Tibial nerve (tissue), 4 donors: Measurements from ENCODE around the gene NBPF1. TPM values are rescaled to one million over a fixed set of nuclear protein-coding genes. Genes with fewer than 3 reads are reported as not detected.
A peak's percentile ranks its signal among the peaks of the same experiment; 100 is the strongest.
"Not testable (repeated sequence)": the region's sequence is repeated elsewhere in the genome, so short reads cannot be mapped to it uniquely, and the experiment has no call there.

ENCODE experiments used
- DNase-seq, 2 donors: peaks; one replicate each; pipeline ENCODE4 v3.0.0-alpha.2; 2019; ENCODE audit warnings: low spot score in 2 of 2
- H3K27ac ChIP-seq, 4 donors: fragments of 200-600 bp; sonication (generic) in 3 of 4; one replicate each; pipeline ENCODE4 v1.5.1; 2017 to 2019; ENCODE audit warnings: mild to moderate bottlenecking in 1 of 4
- H3K27me3 ChIP-seq, 2 donors: fragments of 200-600 bp; sonication (generic) in 1 of 2; one replicate each; pipeline versions ENCODE4 v1.5.1 to v1.6.0; 2017 to 2019
- H3K36me3 ChIP-seq, 3 donors: fragments of 200-600 bp; sonication (generic); one replicate each; pipeline ENCODE4 v1.5.1; 2018 to 2019
- H3K4me1 ChIP-seq, 4 donors: fragments of 200-600 bp; sonication (generic) in 3 of 4; one replicate each; pipeline ENCODE4 v1.5.1; 2017 to 2019
- H3K4me3 ChIP-seq, 4 donors: fragments of 200-600 bp; sonication (generic) in 3 of 4; one replicate each; pipeline ENCODE4 v1.5.1; 2017 to 2019; ENCODE audit warnings: mild to moderate bottlenecking in 1 of 4, moderate library complexity in 1 of 4
- H3K9me3 ChIP-seq, 4 donors: fragments of 200-600 bp; sonication (generic) in 3 of 4; one replicate each; pipeline ENCODE4 v1.5.1; 2017 to 2019
- WGBS, 2 donors: methylation state at CpG; one replicate each; pipeline ENCODE4 v1.1.5; 2018; 5-methylcytosine and 5-hydroxymethylcytosine counted together
- total RNA-seq, 4 donors: library from RNA; depleted of rRNA; stranded (reverse); fragments of >200 nt; gene quantifications; one replicate each; pipeline ENCODE4 v1.1.0, GENCODE V29; 2016
- TF ChIP-seq, protein P1 (sequence below), 5 experiments: fragments of 200-600 bp in 3 of 5; fragments of 450-650 bp in 2 of 5; sonication (generic) in 3 of 5; IDR thresholded peaks; one replicate each; pipeline ENCODE4 v1.5.1; 2016 to 2019; ENCODE audit warnings: antibody characterized with exemption in 5 of 5, mild to moderate bottlenecking in 3 of 5, moderate library complexity in 2 of 5

Gene NBPF1
- total RNA-seq, 4 donors from 2014 or later: 47.3 to 57.3 (median 53.1) TPM

DNA sequence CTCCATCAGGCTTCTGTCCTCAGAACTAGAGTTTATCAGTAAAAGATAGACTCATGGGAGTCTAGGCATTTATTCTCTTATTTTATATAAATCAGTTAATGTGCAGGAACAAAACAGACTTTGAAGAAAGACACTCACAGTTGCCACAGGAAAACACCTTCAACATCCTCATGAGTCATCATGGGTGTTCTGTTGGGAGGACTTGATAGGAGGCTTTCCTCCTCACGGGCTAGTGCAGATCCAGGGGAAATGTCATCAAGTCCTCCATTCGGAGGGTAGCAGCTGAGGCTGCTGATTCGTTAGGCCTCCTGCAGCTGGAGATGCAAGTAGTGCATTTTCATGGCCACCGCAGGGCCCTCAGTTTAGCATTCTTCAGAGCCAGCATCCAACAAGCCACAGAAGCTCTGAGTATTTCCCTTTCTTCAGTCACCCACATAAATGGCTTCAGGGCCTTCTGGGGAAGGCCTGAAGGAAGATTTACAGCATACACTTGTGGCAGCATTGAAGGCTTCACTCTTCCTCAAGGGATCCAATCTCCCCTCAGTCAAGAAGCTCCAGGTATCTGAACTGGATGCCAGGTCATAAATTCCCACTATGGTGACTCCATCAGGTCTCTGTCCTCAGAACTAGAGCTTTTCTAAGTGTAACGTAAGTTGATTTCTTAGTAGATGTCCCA lies 10.9 kb downstream of the NBPF1 start:
- not testable (repeated sequence) for H3K27me3 ChIP-seq, H3K27ac ChIP-seq, H3K4me1 ChIP-seq, H3K9me3 ChIP-seq, DNase-seq, H3K4me3 ChIP-seq
- H3K36me3 ChIP-seq: peaks cover under 1 to 30% (median 5%) of the 10 kb centered on the region in 3 donors
- 98% methylated on average over 2 of the region's 5 CpGs for WGBS, 2 donors

DNA sequence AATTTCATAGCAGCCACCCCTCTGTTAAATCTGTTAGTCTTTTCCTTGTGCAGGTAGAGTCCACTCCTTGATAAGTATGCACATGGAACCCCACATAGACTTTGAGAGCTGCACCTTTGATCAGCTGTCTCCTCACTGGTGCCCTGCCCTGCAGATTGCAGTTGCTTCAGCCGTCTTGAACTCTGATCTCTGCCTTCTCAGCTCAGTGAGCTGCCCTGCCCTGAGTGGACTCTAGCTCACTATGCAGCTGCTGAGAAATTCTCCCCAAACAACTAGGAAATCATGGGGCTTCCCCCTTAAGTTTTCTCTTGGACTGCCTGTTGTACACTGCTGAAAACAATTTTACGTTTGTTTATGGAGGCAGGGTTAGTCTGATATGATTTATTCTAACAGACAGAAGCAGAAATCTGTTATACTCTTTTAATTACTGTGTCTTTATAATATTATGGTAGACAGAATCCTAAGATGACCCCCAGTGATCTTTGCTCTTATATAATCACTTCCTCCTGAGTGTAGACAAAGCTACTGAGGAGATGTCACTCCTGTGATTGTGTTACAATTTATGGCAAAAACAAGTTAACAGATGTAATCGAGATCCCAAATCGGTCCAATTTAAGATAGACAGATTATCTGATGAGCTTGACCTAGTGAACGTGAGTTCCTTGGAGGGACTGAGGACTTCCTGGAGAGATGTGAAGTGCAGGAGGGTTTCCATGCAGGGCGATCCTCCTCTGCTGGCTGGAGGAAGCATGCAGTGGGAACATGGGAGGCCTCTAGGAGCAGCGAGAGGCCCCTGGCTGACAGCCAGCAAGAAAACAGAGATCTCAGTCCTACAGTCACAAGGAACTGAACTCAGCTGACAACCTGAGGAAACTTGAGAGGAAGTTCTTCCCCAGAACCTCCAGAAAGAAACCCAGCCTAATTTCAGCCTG lies 12.2 kb downstream of the NBPF1 start:
- 67 to 77% methylated on average over 5 of the region's 7 CpGs for WGBS, 2 donors
- peaks cover 0 to 16% (median 5%) of the 10 kb centered on the region in 3 donors for H3K36me3 ChIP-seq
- not testable (repeated sequence) for H3K4me3 ChIP-seq, H3K9me3 ChIP-seq, DNase-seq, H3K4me1 ChIP-seq, H3K27me3 ChIP-seq, H3K27ac ChIP-seq

DNA sequence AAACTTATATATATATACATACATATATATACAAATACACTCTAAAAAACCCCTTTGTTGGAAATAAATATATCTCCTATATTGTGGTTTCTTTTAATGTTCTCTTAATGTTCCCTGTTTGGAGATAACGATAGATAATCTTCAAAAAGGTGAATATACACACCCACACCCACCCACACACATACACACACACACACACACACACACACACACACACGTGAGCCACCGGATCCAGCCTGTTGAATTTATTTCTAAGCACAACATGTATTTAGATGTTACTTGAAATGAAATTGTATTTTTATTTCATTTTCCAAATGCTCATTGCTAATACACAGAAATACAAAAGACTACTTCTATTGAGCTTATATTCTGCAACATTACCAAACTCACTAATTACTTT lies 14.0 kb downstream of the NBPF1 start:
- not testable (repeated sequence) for H3K9me3 ChIP-seq, H3K27me3 ChIP-seq, DNase-seq, H3K4me3 ChIP-seq, H3K4me1 ChIP-seq, H3K36me3 ChIP-seq, H3K27ac ChIP-seq
- 93 to 99% methylated on average over 3 of the region's 3 CpGs for WGBS, 2 donors

DNA sequence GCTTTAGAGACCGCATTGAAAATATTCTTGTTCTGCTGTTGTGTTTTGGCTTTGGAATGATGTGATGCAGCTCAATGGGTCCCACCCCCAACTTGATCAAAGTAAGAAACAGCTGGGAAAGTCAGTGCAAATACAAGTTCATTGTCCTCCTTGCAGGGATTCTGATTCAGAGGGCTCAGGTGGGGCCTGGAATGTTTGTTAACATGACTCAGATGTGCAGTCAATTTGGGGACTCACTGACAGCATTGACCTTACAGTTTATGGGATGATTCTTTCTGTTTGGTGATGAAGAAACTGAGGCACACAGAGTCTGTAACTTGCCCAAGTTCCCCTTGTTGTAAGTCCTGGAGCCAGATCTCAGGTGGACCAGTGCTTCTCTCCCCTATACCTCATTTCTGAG lies 18.1 kb downstream of the NBPF1 start:
- H3K27me3 ChIP-seq, H3K4me3 ChIP-seq, H3K27ac ChIP-seq, H3K36me3 ChIP-seq, H3K4me1 ChIP-seq, DNase-seq, H3K9me3 ChIP-seq: not testable (repeated sequence)
- 89 to 100% methylated on average over 1 of the region's 1 CpG for WGBS, 2 donors

DNA sequence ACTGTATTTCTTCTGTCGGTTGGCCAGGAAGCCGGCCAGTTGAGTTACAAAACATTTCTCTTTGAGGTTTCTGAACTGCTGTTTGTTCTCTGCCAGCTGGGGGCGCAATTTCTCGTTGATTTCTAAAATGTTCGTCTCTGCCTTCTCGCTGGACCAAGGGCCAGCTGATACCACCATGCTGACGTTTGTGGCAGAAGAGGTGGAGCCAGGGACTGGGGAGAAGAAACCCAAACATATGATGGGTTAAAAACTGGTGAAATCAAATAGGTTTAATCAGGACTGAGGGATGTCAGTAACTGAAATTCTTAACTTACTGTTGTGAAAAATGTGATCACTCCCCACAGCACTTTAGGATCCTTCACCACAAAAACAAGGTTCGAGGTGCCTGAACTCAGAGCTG lies 21.5 kb downstream of the NBPF1 start:
- DNase-seq, H3K9me3 ChIP-seq, H3K4me3 ChIP-seq, H3K27me3 ChIP-seq, H3K27ac ChIP-seq, H3K4me1 ChIP-seq: not testable (repeated sequence)
- TF ChIP-seq, protein P1, sequence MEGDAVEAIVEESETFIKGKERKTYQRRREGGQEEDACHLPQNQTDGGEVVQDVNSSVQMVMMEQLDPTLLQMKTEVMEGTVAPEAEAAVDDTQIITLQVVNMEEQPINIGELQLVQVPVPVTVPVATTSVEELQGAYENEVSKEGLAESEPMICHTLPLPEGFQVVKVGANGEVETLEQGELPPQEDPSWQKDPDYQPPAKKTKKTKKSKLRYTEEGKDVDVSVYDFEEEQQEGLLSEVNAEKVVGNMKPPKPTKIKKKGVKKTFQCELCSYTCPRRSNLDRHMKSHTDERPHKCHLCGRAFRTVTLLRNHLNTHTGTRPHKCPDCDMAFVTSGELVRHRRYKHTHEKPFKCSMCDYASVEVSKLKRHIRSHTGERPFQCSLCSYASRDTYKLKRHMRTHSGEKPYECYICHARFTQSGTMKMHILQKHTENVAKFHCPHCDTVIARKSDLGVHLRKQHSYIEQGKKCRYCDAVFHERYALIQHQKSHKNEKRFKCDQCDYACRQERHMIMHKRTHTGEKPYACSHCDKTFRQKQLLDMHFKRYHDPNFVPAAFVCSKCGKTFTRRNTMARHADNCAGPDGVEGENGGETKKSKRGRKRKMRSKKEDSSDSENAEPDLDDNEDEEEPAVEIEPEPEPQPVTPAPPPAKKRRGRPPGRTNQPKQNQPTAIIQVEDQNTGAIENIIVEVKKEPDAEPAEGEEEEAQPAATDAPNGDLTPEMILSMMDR (IDR thresholded peaks at IDR 0.05): peak in 1 of 5 experiments; percentile 24
- 21 to 78% methylated on average over 1 to 3 of the region's 8 CpGs for WGBS, 2 donors
- H3K36me3 ChIP-seq: peaks cover 0 to 13% (median 0%) of the 10 kb centered on the region in 3 donors

DNA sequence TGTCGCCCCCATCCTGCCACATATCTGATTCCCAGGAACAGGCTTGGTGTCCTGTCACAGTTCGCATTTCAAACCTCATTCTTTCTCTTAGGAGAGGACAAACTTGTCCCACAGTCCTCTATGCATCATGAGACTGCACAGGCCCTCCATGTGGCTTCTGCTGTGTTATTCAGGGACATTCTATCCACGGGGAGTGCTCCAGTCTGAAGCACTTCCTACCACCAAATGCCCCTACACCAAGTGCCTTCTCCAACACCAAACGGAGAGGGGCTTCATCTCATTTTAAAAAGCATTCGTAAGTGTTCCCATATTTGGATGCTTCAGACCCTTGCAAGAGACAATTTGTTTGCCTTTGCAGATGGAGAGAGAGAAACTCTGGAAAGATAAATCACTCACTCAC lies 25.3 kb downstream of the NBPF1 start:
- not testable (repeated sequence) for DNase-seq, H3K9me3 ChIP-seq
- WGBS, 2 donors: 86 to 87% methylated on average over 5 of the region's 5 CpGs

DNA sequence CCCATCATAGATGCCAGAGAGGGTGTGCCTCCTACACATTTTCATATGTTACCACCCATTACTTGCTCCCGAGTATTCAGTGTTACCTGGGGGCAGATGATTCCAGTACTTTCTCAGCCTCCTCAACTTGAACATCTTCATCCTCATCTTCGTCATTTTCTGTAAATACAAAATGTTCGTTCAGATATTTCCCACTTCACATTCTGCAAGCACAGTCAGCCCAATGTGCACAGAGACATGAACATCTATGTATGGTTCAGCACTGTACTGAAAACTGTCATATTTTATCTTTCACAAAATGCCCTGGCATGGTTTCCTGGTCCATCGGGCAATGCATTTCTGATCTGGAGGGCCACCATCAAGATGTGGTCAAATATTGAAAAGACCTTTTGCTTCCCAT lies 25.7 kb downstream of the NBPF1 start:
- not testable (repeated sequence) for H3K27ac ChIP-seq, DNase-seq, H3K4me1 ChIP-seq, H3K9me3 ChIP-seq, H3K27me3 ChIP-seq, H3K4me3 ChIP-seq
- WGBS, 2 donors: 93 to 94% methylated on average over 4 of the region's 4 CpGs
- peaks cover 0 to 43% (median 0%) of the 10 kb centered on the region in 3 donors for H3K36me3 ChIP-seq

More for the DNA sequence above, 25.3 kb downstream of the NBPF1 start:
- H3K4me1 ChIP-seq, H3K27ac ChIP-seq, H3K4me3 ChIP-seq, H3K27me3 ChIP-seq: not testable (repeated sequence)
- H3K36me3 ChIP-seq: peaks cover 0 to 41% (median 0%) of the 10 kb centered on the region in 3 donors

DNA sequence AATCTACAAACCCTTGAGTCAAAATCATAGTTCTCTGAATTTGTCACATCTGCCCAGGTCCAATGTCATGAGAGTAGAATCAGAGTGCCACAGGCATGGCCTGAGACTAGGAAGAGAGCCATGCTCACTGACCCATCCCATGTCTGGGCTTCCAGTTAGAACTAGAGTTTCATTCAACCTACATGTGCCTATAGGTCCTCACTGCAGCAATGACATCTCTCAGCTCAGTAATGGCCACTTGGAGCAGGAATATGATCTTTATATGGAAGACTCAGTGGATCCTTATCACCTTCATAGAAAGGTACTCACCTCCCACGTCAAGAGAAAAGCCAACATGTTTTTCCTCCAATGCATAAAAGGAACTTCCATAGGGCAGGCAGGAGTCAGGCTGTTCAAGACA lies 48.0 kb downstream of the NBPF1 start:
- not testable (repeated sequence) for H3K27me3 ChIP-seq, H3K36me3 ChIP-seq, H3K4me3 ChIP-seq, H3K9me3 ChIP-seq, H3K27ac ChIP-seq, H3K4me1 ChIP-seq, DNase-seq
- WGBS, 2 donors: no CpG with 5 or more reads among the region's 1 CpG

DNA sequence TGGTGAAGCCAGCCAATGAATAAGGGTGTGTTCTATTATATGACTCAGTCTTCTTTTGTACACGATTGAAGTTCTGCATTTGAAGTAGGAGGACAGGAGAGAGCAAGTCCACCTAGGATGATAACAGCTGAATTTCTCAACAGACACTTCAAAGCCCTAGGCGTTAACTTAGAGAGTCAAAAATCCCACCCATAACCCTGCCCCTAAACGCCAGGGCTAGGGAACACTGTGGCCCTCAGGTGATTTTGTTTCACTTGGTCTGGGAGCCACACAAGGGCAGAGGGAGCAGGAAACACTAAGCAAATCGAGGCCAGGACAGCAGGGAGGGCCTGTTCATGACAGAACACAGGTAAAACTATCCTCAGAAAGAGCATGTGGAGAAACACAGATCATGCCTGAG lies 52.3 kb downstream of the NBPF1 start:
- H3K27me3 ChIP-seq, H3K4me3 ChIP-seq, H3K36me3 ChIP-seq, H3K27ac ChIP-seq, DNase-seq, H3K9me3 ChIP-seq, H3K4me1 ChIP-seq: not testable (repeated sequence)
- 64 to 66% methylated on average over 4 of the region's 4 CpGs for WGBS, 2 donors

DNA sequence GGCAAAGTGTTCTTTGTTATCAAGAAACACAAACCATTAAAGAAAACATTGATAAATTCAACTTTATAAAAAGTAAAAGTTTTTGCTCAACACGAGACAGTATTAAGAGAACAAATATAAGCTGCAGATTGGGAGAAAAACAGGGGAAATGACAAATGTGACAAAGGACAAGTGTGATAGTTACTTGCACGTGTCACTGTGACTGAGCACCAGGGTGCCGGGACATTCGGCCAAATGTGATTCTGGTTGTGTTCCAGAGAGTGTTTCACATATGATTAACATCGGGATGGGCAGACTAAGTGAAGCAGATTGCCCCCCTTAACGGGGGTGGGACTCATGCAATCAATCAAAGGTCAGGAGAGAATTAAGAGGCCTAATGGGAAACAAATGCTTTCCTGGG lies 52.9 kb downstream of the NBPF1 start:
- H3K4me3 ChIP-seq, H3K36me3 ChIP-seq, H3K9me3 ChIP-seq, H3K27ac ChIP-seq, DNase-seq, H3K27me3 ChIP-seq, H3K4me1 ChIP-seq: not testable (repeated sequence)
- 64 to 82% methylated on average over 5 of the region's 6 CpGs for WGBS, 2 donors

DNA sequence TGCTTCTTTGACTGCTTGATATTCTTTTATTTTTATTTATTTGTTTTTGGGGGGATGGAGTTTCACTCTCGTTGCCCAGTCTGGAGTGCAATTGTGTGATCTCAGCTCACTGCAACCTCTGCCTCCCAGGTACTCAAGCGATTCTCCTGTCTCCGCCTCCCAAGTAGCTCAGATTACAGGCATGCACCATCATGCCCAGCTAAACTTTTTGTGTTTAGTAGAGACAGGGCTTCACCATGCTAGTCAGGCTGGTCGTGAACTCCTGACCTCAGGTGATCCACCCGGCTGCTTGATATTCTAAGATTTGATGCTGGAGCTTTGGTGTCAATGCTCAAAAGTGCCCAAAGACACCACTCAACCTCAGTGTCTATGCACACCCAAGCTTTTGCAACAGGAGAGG lies 53.7 kb downstream of the NBPF1 start:
- DNase-seq, H3K36me3 ChIP-seq, H3K27me3 ChIP-seq, H3K9me3 ChIP-seq, H3K27ac ChIP-seq, H3K4me3 ChIP-seq, H3K4me1 ChIP-seq: not testable (repeated sequence)
- WGBS, 2 donors: no CpG with 5 or more reads among the region's 5 CpGs

DNA sequence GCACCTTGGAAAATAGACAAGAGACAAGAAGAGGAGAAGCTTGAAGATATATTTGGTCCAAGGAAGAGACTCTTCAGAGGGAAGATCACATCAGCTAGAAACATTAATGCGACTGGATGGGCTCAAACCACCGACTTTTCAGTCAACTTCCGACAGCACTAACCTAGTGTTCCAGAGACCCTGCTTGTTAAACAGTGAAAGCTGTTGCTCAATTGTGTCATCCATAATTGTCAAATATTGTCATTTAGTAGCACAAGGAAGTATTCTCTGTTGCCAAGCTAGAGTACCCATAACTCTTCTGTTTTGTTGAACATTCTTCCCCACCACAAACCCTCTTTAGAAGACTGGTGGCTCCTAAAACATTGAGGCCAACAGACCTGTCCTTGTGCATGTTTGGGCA lies 56.3 kb downstream of the NBPF1 start:
- not testable (repeated sequence) for H3K4me1 ChIP-seq, H3K9me3 ChIP-seq, H3K36me3 ChIP-seq, DNase-seq, H3K27me3 ChIP-seq, H3K4me3 ChIP-seq, H3K27ac ChIP-seq
- WGBS, 2 donors: 91% methylated on average over 3 of the region's 3 CpGs; no CpG with 5 or more reads in 1 of the 2 donors
